Esophagus (tissue), 2 donors: ENCODE data around the gene MYLIP. TPM values are rescaled to one million over a fixed set of nuclear protein-coding genes. Genes with fewer than 3 reads are reported as not detected.

Experiments used
- H3K27ac ChIP-seq, 2 donors: one replicate each; pipeline ENCODE4 v1.5.1; 2013; ENCODE audit warnings: low read depth in 2 of 2, mild to moderate bottlenecking in 2 of 2, inconsistent platforms in 1 of 2, low read length in 1 of 2, moderate library complexity in 1 of 2
- H3K27me3 ChIP-seq, 2 donors: one replicate each; pipeline ENCODE4 v1.6.1; 2013; ENCODE audit warnings: low read length in 2 of 2, control low read depth in 1 of 2, mild to moderate bottlenecking in 1 of 2; ENCODE audit not compliant: insufficient read depth in 2 of 2, control insufficient read depth in 1 of 2
- H3K36me3 ChIP-seq, 2 donors: one replicate each; pipeline ENCODE4 v1.6.1; 2013; ENCODE audit warnings: low read length in 1 of 2; ENCODE audit not compliant: control insufficient read depth in 2 of 2, insufficient read depth in 2 of 2
- H3K4me1 ChIP-seq, 2 donors: one replicate each; pipeline ENCODE4 v1.6.1; 2013; ENCODE audit warnings: low read length in 1 of 2; ENCODE audit not compliant: control insufficient read depth in 2 of 2, insufficient read depth in 2 of 2
- H3K4me3 ChIP-seq, 2 donors: one replicate each; pipeline ENCODE4 v1.5.1; 2013; ENCODE audit warnings: low read length in 2 of 2, mild to moderate bottlenecking in 2 of 2, low read depth in 1 of 2, moderate library complexity in 1 of 2
- H3K9me3 ChIP-seq, 2 donors: one replicate each; pipeline ENCODE4 v1.6.1; 2013; ENCODE audit warnings: mild to moderate bottlenecking in 2 of 2, low read depth in 1 of 2, low read length in 1 of 2, moderate library complexity in 1 of 2; ENCODE audit not compliant: control insufficient read depth in 2 of 2, insufficient read depth in 1 of 2
- WGBS, 2 donors: extraction: QIAGEN DNeasy Blood & Tissue Kit; methylation state at CpG; one replicate each; pipeline ENCODE4 v1.1.7; 2013; 5-methylcytosine and 5-hydroxymethylcytosine counted together
- polyA plus RNA-seq, 2 donors: library from polyadenylated mRNA; stranded (reverse); fragments of 200-250 nt; gene quantifications; one replicate each; pipeline ENCODE4 v1.2.3, GENCODE V29; 2013
- donor health status: healthy with polysubstance abuse.
- donor health status: Bipolar disorder and iron deficiency.

Gene MYLIP
- polyA plus RNA-seq, 2 donors: 7.2 to 11.6 TPM

GRCh38 chr6:16124198-16125180 lies 4.4 kb upstream of the MYLIP start:
- H3K27ac ChIP-seq: no peak overlapping the region
- H3K4me3 ChIP-seq: no peak overlapping the region
- H3K4me1 ChIP-seq: no peaks in the 10 kb centered on the region
- H3K9me3 ChIP-seq: no peaks in the 10 kb centered on the region
- H3K36me3 ChIP-seq: no peaks in the 10 kb centered on the region
- 64 to 73% methylated on average over 6 of the region's 6 CpGs for WGBS, 2 donors
- no peaks in the 10 kb centered on the region for H3K27me3 ChIP-seq

DNA sequence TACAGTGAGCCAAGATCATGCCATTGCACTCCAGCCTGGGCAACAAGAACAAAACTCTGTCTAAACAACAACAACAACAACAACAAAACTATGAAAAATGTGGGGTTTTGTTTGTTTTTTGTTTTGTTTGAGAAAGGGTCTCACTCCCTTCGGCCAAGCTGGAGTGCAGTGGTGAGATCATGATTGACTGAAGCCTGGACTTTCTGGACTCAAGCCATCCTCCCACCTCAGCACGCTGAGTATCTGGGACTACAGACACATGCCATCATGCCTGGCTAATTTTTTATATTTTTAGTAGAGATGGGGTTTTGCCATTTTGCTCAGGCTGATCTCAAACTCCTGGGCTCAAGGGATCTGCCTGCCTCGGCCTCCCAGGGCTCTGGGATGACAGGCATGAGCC lies 2.8 kb upstream of the MYLIP start:
- Histone ChIP-seq H3K4me3 (no peak overlapping the region), H3K27me3 (no peaks in the 10 kb centered on the region), H3K4me1 (no peaks in the 10 kb centered on the region), H3K9me3 (no peaks in the 10 kb centered on the region), H3K36me3 (no peaks in the 10 kb centered on the region), H3K27ac (no peak overlapping the region)
- WGBS, 2 donors: 88 to 89% methylated on average over 3 of the region's 3 CpGs

DNA sequence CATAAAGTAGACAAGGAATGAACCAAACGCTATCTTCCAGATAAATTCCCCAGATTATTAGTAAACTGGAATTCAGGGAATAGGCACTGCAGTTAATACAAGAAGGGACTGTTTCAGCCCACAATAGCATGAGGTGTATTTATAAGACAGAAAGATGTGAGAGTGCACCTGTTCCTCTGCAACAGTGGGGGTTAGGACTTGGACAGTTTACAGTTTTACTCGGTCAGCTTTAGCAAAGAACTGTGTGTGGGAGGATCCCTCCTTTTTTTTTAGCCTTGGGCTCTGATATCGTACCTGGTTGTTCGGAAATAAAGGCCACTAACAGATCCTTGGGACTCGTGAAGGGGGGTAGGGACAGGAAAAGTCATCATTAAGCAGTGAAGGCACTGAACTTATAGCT lies 2.0 kb upstream of the MYLIP start:
- WGBS, 2 donors: 75 to 82% methylated on average over 5 of the region's 5 CpGs
- Histone ChIP-seq H3K9me3 (no peaks in the 10 kb centered on the region), H3K36me3 (no peaks in the 10 kb centered on the region), H3K4me3 (no peak overlapping the region), H3K4me1 (no peaks in the 10 kb centered on the region), H3K27ac (no peak overlapping the region), H3K27me3 (no peaks in the 10 kb centered on the region)

GRCh38 chr6:16127471-16127870 lies 1.4 kb upstream of the MYLIP start:
- H3K9me3 ChIP-seq: no peaks in the 10 kb centered on the region
- no peaks in the 10 kb centered on the region for H3K36me3 ChIP-seq
- no peaks in the 10 kb centered on the region for H3K27me3 ChIP-seq
- H3K27ac ChIP-seq: no peak overlapping the region
- 96 to 97% methylated on average over 12 of the region's 12 CpGs for WGBS, 2 donors
- no peaks in the 10 kb centered on the region for H3K4me1 ChIP-seq
- H3K4me3 ChIP-seq: no peak overlapping the region

DNA sequence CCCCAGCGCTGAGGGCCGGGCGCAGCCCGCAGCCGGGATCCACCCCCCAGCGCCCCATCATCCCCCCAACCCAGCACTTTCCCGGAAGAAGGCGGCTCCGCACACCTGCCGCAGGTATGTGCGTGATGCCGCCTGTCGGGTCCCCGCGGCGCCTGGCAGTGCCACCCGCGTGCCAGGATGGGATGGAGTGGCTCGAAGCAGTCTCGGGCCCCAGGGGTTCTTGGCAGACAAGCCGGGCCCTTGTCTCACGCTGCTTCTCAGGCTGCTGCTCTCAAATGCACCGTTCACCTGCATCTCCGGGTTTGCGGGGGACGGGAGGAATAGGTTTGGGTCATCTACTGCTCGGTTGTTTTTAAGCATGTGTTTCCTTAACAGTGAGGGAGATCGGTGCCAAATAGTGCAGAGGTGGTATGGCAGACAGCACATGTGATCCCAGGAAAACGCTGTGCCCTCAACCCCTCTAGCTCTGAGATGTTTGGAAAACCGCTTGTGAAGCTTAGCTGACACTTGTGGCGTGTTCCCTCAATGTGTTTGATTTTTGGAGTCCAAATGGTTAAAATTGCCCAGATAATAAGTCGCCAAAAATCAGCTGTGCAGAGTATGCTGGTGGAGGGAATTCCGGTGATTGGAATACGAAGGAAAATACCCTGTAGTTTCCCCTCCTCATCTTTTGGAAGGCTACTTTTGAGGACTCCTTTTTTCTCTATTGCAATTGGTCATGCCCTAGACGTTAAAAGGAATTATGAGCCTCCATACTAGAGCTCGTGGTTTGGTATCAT lies 926 bp downstream of the MYLIP start:
- Histone ChIP-seq H3K9me3 (no peaks in the 10 kb centered on the region), H3K27me3 (no peaks in the 10 kb centered on the region), H3K36me3 (no peaks in the 10 kb centered on the region), H3K4me3 (peak overlapping the region; percentile 83 to 100), H3K4me1 (no peaks in the 10 kb centered on the region), H3K27ac (peak overlapping the region; percentile 93 to 94)
- WGBS, 2 donors: 1% methylated on average over 32 to 36 of the region's 36 CpGs

GRCh38 chr6:16130437-16130891 lies 1.6 kb downstream of the MYLIP start:
- Histone ChIP-seq H3K9me3 (no peaks in the 10 kb centered on the region), H3K4me3 (peak overlapping the region; percentile 83 to 100), H3K27me3 (no peaks in the 10 kb centered on the region), H3K27ac (peak overlapping the region; percentile 93 to 94), H3K36me3 (no peaks in the 10 kb centered on the region), H3K4me1 (no peaks in the 10 kb centered on the region)
- WGBS, 2 donors: 7 to 13% methylated on average over 8 of the region's 8 CpGs

GRCh38 chr6:16130932-16131387 lies 2.1 kb downstream of the MYLIP start:
- no peaks in the 10 kb centered on the region for H3K4me1 ChIP-seq
- WGBS, 2 donors: 0 to 4% methylated on average over 3 of the region's 3 CpGs
- no peaks in the 10 kb centered on the region for H3K9me3 ChIP-seq
- H3K27ac ChIP-seq: peak overlapping the region; percentile 93 to 94
- H3K27me3 ChIP-seq: no peaks in the 10 kb centered on the region
- H3K36me3 ChIP-seq: no peaks in the 10 kb centered on the region
- peak overlapping the region in 1 of 2 donors; percentile 83 for H3K4me3 ChIP-seq

DNA sequence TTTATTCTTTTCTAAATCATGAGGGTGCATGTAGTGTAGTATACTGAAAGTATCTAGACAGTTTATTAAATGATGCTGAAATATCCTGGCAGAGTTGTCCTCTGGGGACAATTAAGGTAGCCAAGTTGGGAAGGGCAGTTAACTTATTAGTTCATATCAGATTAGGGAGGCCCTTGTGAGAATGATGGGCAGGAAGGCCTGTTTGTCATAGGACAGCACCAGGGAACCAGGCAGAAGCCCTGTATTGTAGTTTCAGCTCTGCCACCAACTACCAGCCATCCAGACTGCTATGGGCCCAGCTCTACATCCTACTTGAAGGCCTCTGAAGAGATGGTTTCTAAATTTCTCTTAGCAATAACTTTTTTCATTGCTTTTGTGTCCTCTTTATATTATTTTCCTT lies 4.0 kb downstream of the MYLIP start:
- Histone ChIP-seq H3K27ac (no peak overlapping the region), H3K36me3 (no peaks in the 10 kb centered on the region), H3K27me3 (no peaks in the 10 kb centered on the region), H3K4me1 (no peaks in the 10 kb centered on the region), H3K9me3 (no peaks in the 10 kb centered on the region), H3K4me3 (no peak overlapping the region)

DNA sequence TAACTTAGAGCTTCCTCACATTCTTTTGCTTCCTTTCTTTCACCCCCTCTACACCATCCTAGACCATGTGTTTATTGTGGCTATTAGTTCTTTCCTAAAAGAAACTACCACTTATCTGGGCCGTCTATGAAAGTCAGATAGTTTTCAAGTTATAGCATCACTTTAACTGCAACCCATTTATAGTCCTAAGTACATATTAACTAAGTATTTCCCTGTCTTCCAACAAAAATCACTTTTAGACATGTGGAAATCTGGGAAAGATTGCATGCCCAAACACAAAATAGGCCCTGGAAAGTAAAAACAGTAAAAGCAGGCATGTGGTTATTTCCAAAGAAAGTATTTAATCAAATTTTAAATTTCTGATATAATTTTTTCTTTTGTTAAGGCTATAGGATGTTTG lies 5.5 kb downstream of the MYLIP start:
- 22 to 38% methylated on average over 1 of the region's 1 CpG for WGBS, 2 donors
- Histone ChIP-seq H3K4me1 (no peaks in the 10 kb centered on the region), H3K27ac (no peak overlapping the region)

More for the DNA sequence above, 5.5 kb downstream of the MYLIP start:
- H3K27me3 ChIP-seq: no peaks in the 10 kb centered on the region
- no peaks in the 10 kb centered on the region for H3K36me3 ChIP-seq
- no peaks in the 10 kb centered on the region for H3K9me3 ChIP-seq
- H3K4me3 ChIP-seq: no peak overlapping the region
